ENCODE measurements around the gene NTRK1. TPM values are rescaled to one million over a fixed set of nuclear protein-coding genes. Genes with fewer than 3 reads are reported as not detected.

Gene NTRK1
- total RNA-seq, 1 donor from 2014 or later: 0.23 TPM

GRCh38 chr1:156813750-156814570, 46.7 kb upstream of the NTRK1 start:
- no peaks in the 10 kb centered on the region for H3K9me3 Mint-ChIP-seq (ENCODE audit: unreplicated experiment)
- TF ChIP-seq, protein P1, sequence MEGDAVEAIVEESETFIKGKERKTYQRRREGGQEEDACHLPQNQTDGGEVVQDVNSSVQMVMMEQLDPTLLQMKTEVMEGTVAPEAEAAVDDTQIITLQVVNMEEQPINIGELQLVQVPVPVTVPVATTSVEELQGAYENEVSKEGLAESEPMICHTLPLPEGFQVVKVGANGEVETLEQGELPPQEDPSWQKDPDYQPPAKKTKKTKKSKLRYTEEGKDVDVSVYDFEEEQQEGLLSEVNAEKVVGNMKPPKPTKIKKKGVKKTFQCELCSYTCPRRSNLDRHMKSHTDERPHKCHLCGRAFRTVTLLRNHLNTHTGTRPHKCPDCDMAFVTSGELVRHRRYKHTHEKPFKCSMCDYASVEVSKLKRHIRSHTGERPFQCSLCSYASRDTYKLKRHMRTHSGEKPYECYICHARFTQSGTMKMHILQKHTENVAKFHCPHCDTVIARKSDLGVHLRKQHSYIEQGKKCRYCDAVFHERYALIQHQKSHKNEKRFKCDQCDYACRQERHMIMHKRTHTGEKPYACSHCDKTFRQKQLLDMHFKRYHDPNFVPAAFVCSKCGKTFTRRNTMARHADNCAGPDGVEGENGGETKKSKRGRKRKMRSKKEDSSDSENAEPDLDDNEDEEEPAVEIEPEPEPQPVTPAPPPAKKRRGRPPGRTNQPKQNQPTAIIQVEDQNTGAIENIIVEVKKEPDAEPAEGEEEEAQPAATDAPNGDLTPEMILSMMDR (IDR thresholded peaks at IDR 0.05; ENCODE audit: unreplicated experiment): peak; percentile 19
- H3K4me3 Mint-ChIP-seq (ENCODE audit: unreplicated experiment): peak overlapping the region; percentile 51
- H3K36me3 Mint-ChIP-seq (ENCODE audit: low read depth, unreplicated experiment): peaks cover 5% of the 10 kb centered on the region
- peaks cover 4% of the 10 kb centered on the region for H3K4me1 Mint-ChIP-seq (ENCODE audit: unreplicated experiment)
- DNase-seq (ENCODE audit: low spot score): peak; percentile 64
- no peak overlapping the region for H3K27ac Mint-ChIP-seq (ENCODE audit: unreplicated experiment)
- H3K27me3 Mint-ChIP-seq (ENCODE audit: unreplicated experiment): peaks cover 19% of the 10 kb centered on the region

- Mint-ChIP-seq H3K36me3 (ENCODE audit: low read depth, unreplicated experiment) (peaks cover 5% of the 10 kb centered on the region), H3K4me1 (ENCODE audit: unreplicated experiment) (peaks cover 4% of the 10 kb centered on the region), H3K27me3 (ENCODE audit: unreplicated experiment) (peaks cover 19% of the 10 kb centered on the region), H3K27ac (ENCODE audit: unreplicated experiment) (peak overlapping the region; percentile 57), H3K4me3 (ENCODE audit: unreplicated experiment) (peak overlapping the region; percentile 51), H3K9me3 (ENCODE audit: unreplicated experiment) (no peaks in the 10 kb centered on the region)
- DNase-seq (ENCODE audit: low spot score): no peak
- TF ChIP-seq, protein P1 (IDR thresholded peaks at IDR 0.05; ENCODE audit: unreplicated experiment): no peak
Measured at GRCh38 chr1:156814571-156815260, 45.9 kb upstream of the NTRK1 start.

GRCh38 chr1:156815307-156815826, 45.3 kb upstream of the NTRK1 start:
- Mint-ChIP-seq H3K27me3 (ENCODE audit: unreplicated experiment) (peaks cover 19% of the 10 kb centered on the region), H3K27ac (ENCODE audit: unreplicated experiment) (no peak overlapping the region), H3K9me3 (ENCODE audit: unreplicated experiment) (no peaks in the 10 kb centered on the region), H3K36me3 (ENCODE audit: low read depth, unreplicated experiment) (peaks cover 5% of the 10 kb centered on the region), H3K4me1 (ENCODE audit: unreplicated experiment) (peaks cover 4% of the 10 kb centered on the region), H3K4me3 (ENCODE audit: unreplicated experiment) (peak overlapping the region; percentile 3)
- no peak for DNase-seq (ENCODE audit: low spot score)
- TF ChIP-seq, protein P1 (IDR thresholded peaks at IDR 0.05; ENCODE audit: unreplicated experiment): no peak

DNA sequence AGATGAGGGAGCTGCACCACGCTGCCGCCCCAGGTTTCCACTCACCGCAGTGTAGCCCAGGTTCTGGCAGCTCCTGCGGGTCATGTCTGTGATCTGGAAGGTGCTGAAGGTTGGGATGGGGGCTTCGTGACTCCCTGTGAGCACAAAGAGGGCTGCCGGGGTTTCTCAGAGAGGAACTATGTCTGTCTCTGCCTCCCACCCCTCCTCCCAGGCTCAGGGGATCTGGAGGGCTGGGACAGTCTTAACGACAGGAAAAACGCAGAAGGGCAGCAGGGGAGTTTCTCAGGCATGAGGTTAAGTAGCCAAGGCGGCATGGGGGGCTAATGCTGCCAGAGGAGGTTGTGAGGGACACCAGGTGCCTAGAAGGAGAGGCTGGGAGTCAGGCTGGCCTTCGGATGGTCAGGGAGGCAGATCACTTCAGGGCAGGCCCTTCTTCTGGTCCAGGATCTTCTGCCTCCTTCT, 44.7 kb upstream of the NTRK1 start:
- Mint-ChIP-seq H3K4me3 (ENCODE audit: unreplicated experiment) (no peak overlapping the region), H3K36me3 (ENCODE audit: low read depth, unreplicated experiment) (peaks cover 5% of the 10 kb centered on the region), H3K27ac (ENCODE audit: unreplicated experiment) (no peak overlapping the region), H3K27me3 (ENCODE audit: unreplicated experiment) (peaks cover 18% of the 10 kb centered on the region), H3K9me3 (ENCODE audit: unreplicated experiment) (no peaks in the 10 kb centered on the region), H3K4me1 (ENCODE audit: unreplicated experiment) (peaks cover 4% of the 10 kb centered on the region)
- TF ChIP-seq, protein P1 (IDR thresholded peaks at IDR 0.05; ENCODE audit: unreplicated experiment): no peak
- DNase-seq (ENCODE audit: low spot score): no peak

Data from endothelial cell (in vitro differentiated cells).